Mesenchymal stem cell (in vitro differentiated cells and primary cell): ENCODE data around the gene ADISSP.
"Not testable (repeated sequence)": the region's sequence is repeated elsewhere in the genome, so short reads cannot be mapped to it uniquely, and the experiment has no call there.

Experiments used
- DNase-seq: peaks from one replicate; pipeline ENCODE4 v3.0.0-alpha.2; 2013
- H2AFZ ChIP-seq: one replicate; pipeline ENCODE4 v1.6.1; 2013; ENCODE audit warnings: low read depth, mild to moderate bottlenecking, control low read depth, inconsistent platforms, low read length, moderate library complexity
- H2AK5ac ChIP-seq: 2 replicates; pipeline ENCODE4 v1.6.1; 2013; ENCODE audit warnings: low read length, moderate library complexity, mild to moderate bottlenecking, inconsistent platforms; ENCODE audit not compliant: severe bottlenecking
- H2BK120ac ChIP-seq: one replicate; pipeline ENCODE4 v1.6.1; 2013; ENCODE audit warnings: low read depth, mild to moderate bottlenecking, inconsistent platforms, low read length, moderate library complexity
- H2BK12ac ChIP-seq, 2 experiments: one replicate each; pipeline ENCODE4 v1.6.1; 2013; ENCODE audit warnings: inconsistent platforms in 2 of 2, low read length in 2 of 2, mild to moderate bottlenecking in 2 of 2, moderate library complexity in 2 of 2, control low read depth in 1 of 2
- H2BK15ac ChIP-seq: one replicate; pipeline ENCODE4 v1.6.1; 2013; ENCODE audit warnings: mild to moderate bottlenecking, low read depth, inconsistent platforms; ENCODE audit not compliant: poor library complexity, severe bottlenecking
- H2BK5ac ChIP-seq: 2 replicates; pipeline ENCODE4 v1.6.1; 2013; ENCODE audit warnings: low read depth, mild to moderate bottlenecking, low read length, control low read depth, inconsistent platforms; ENCODE audit not compliant: poor library complexity, severe bottlenecking
- H3K14ac ChIP-seq, 2 experiments: one replicate each; pipeline ENCODE4 v1.6.1; 2013; ENCODE audit warnings: inconsistent platforms in 2 of 2, low read length in 2 of 2, control low read depth in 1 of 2, mild to moderate bottlenecking in 1 of 2, moderate library complexity in 1 of 2
- H3K18ac ChIP-seq, 2 experiments: one replicate each; pipeline ENCODE4 v1.6.1; 2013; ENCODE audit warnings: inconsistent platforms in 2 of 2, low read length in 2 of 2, control low read depth in 1 of 2, low read depth in 1 of 2, mild to moderate bottlenecking in 1 of 2
- H3K23ac ChIP-seq, 2 experiments: one replicate each; pipeline ENCODE4 v1.6.1; 2013; ENCODE audit warnings: inconsistent platforms in 2 of 2, low read length in 2 of 2, mild to moderate bottlenecking in 2 of 2, moderate library complexity in 2 of 2, control low read depth in 1 of 2
- H3K27ac ChIP-seq: 2 replicates; pipeline ENCODE4 v1.5.1; 2013; ENCODE audit warnings: mild to moderate bottlenecking, moderate library complexity, low read length, control low read depth, inconsistent platforms; ENCODE audit not compliant: poor library complexity, severe bottlenecking
- H3K27me3 ChIP-seq, 2 experiments: 2 replicates each; pipeline versions ENCODE4 v1.6.1 to v1.7.0; 2013; ENCODE audit warnings: low read length in 2 of 2, mild to moderate bottlenecking in 2 of 2, moderate library complexity in 2 of 2, control low read depth in 1 of 2, inconsistent platforms in 1 of 2; ENCODE audit not compliant: control insufficient read depth in 1 of 2, insufficient read depth in 1 of 2
- H3K36me3 ChIP-seq, 2 experiments: 2 replicates each; pipeline versions ENCODE4 v1.6.1 to v1.7.0; 2013; ENCODE audit warnings: low read length in 2 of 2, control low read depth in 1 of 2, inconsistent platforms in 1 of 2, low read depth in 1 of 2, mild to moderate bottlenecking in 1 of 2; ENCODE audit not compliant: insufficient read depth in 2 of 2, control insufficient read depth in 1 of 2
- H3K4ac ChIP-seq, 2 experiments: one replicate each; pipeline ENCODE4 v1.6.1; 2013; ENCODE audit warnings: inconsistent platforms in 2 of 2, low read length in 2 of 2, mild to moderate bottlenecking in 2 of 2, moderate library complexity in 2 of 2, control low read depth in 1 of 2, low read depth in 1 of 2
- H3K4me1 ChIP-seq: 2 replicates; pipeline ENCODE4 v1.6.1; 2013; ENCODE audit warnings: low read depth, low read length, control low read depth; ENCODE audit not compliant: control insufficient read depth, insufficient read depth
- H3K4me2 ChIP-seq: 2 replicates; pipeline ENCODE4 v1.6.1; 2013; ENCODE audit warnings: low read length, mild to moderate bottlenecking, inconsistent platforms; ENCODE audit not compliant: poor library complexity, severe bottlenecking
- H3K4me3 ChIP-seq, 2 experiments: 2 replicates each; pipeline versions ENCODE4 v1.5.1 to v1.7.0; 2013; ENCODE audit warnings: low read length in 2 of 2, mild to moderate bottlenecking in 2 of 2, control low read depth in 1 of 2, low read depth in 1 of 2; ENCODE audit not compliant: insufficient read depth in 1 of 2
- H3K79me1 ChIP-seq: replicated peaks from 2 replicates; pipeline ENCODE4 v1.6.1; 2013; ENCODE audit warnings: mild to moderate bottlenecking, control low read depth, low read length, inconsistent platforms; ENCODE audit not compliant: poor library complexity, severe bottlenecking
- H3K9ac ChIP-seq: 2 replicates; pipeline ENCODE4 v1.7.0; 2013; ENCODE audit warnings: mild to moderate bottlenecking, low read length, moderate library complexity
- H3K9me3 ChIP-seq: 2 replicates; pipeline ENCODE4 v1.7.0; 2013; ENCODE audit warnings: mild to moderate bottlenecking, low read length; ENCODE audit not compliant: control insufficient read depth
- H4K8ac ChIP-seq: one replicate; pipeline ENCODE4 v1.6.1; 2013; ENCODE audit warnings: inconsistent platforms, mild to moderate bottlenecking, low read length, moderate library complexity
- H4K91ac ChIP-seq: one replicate; pipeline ENCODE4 v1.6.1; 2013; ENCODE audit warnings: mild to moderate bottlenecking, low read length, inconsistent platforms
- WGBS: methylation state at CpG from one replicate; pipeline ENCODE4 v1.1.7; 2013; ENCODE audit warnings: mixed read lengths; 5-methylcytosine and 5-hydroxymethylcytosine counted together

The ADISSP gene

DNA sequence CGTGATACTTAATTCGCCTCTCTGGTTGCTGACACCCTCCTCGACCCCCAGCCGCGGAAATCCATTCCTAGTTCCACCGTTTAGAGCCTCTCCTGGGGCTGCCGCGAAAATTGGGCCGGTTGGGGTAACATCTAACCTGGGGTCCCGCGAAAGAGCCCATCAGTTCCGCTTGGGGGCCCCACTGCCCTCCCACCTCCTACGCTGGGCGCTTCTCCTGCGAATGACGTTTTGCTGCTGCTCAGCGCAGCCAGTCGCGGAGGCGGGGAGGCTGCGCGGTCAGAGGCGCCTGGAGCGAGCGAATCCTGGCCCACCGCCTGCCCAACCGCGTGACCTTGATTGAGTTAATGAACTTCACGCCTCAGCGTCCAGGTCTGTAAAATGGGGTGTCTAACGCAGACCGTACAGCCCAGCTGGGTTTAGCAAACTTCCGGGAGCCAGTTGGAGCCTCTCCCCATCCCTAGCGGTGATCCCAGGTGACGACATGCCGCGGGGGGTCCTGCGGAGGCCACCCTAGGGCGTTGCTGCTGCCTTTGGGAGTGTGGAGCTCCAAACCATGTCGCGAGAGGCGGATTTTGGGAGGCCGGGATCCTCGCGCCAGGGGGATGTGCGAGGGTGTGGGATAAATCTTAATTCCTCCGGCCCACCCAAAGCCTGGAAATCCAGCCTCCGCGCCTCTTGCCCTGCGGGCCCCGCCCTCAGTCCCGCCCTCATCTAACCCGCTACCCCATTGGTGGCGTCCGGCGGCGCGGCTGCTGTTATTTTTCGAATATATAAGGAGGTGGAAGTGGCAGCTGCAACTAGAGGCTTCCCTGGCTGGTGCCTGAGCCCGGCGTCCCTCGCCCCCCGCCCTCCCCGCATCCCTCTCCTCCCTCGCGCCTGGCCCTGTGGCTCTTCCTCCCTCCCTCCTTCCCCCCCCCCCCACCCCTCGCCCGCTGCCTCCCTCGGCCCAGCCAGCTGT, 28.2 kb upstream of the ADISSP start, which contains the start of gene CDC25B:
Gene CDC25B, plus strand, starts transcription at position 800 of the 958 bp plus-strand sequence. CDS start 222 bp downstream, outside the sequence.
- Histone ChIP-seq H3K9me3 (no peaks in the 10 kb centered on the region), H2BK120ac (peak within 1 kb of the TSS; percentile 83), H2BK15ac (peak within 1 kb of the TSS; percentile 87), H3K4ac (peak within 1 kb of the TSS; percentile 88 to 91), H2BK12ac (peak within 1 kb of the TSS; percentile 8 to 85), H2AK5ac (no peak within 1 kb of the TSS), H2AFZ (peak within 1 kb of the TSS; percentile 48), H3K27me3 (no peaks in the 10 kb centered on the region), H3K23ac (peak within 1 kb of the TSS in 1 of 2 experiments; percentile 83), H3K4me3 (peak within 1 kb of the TSS; percentile 73 to 97), H3K4me2 (peak within 1 kb of the TSS; percentile 96), H3K14ac (peak within 1 kb of the TSS in 1 of 2 experiments; percentile 84), H3K4me1 (peaks cover 37% of the 10 kb centered on the region), H3K9ac (peak within 1 kb of the TSS; percentile 96), H4K91ac (peak within 1 kb of the TSS; percentile 83), H3K18ac (peak within 1 kb of the TSS; percentile 97 to 99), H3K79me1 (peaks cover 25% of the 10 kb centered on the region), H4K8ac (peak within 1 kb of the TSS; percentile 97), H2BK5ac (peak within 1 kb of the TSS; percentile 31), H3K36me3 (peaks cover 20 to 34% of the 10 kb centered on the region in 2 experiments), H3K27ac (peak within 1 kb of the TSS; percentile 59)
- peak; percentile 94 for DNase-seq
- WGBS, result 4% methylated on average over 47 of the region's 69 CpGs

DNA sequence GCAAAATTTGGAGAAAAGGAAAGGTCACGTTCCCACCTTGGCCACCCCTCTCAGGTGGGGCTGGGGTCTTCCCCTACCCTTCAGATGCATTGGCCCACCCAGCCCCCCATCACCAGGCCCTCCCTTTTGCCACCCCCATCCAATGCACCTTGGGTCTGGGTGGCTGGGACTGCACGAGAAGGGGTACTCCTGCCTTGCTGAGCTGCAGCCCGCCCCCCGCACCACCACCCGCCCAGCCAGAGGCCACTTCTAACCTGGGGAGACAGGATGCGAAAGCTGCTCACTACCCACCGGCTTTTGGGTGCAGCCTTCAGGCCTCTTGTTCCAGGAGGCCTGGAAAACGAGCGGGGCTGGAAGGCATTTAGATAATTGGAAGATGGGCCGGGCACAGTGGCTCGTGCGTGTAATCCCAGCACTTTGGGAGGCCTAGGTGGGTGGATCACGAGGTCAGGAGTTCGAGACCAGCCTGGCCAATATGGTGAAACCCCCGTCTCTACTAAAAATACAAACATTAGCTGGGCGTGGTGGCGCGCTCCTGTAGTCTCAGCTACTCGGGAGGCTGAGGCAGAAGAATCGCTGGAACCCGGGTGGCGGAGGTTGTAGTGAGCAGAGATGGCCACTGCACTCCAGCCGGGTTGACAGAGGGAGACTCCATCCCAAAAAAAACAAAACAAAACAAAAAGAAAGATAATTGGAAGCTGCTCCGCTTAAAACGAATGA, 27.3 kb upstream of the ADISSP start:
- Histone ChIP-seq H4K91ac (no peak overlapping the region), H2AFZ (no peak overlapping the region), H4K8ac (peak overlapping the region; percentile 80), H3K18ac (peak overlapping the region in 1 of 2 experiments; percentile 19), H3K4me3 (peak overlapping the region in 1 of 2 experiments; percentile 97), H2BK12ac (no peak overlapping the region), H3K9ac (peak overlapping the region; percentile 96), H2BK15ac (no peak overlapping the region), H2BK5ac (no peak overlapping the region), H3K23ac (no peak overlapping the region), H3K4me2 (no peak overlapping the region), H3K4ac (peak overlapping the region in 1 of 2 experiments; percentile 86), H3K79me1 (peaks cover 22% of the 10 kb centered on the region), H3K9me3 (no peaks in the 10 kb centered on the region), H2BK120ac (peak overlapping the region; percentile 19), H2AK5ac (no peak overlapping the region), H3K27me3 (no peaks in the 10 kb centered on the region), H3K4me1 (peaks cover 32% of the 10 kb centered on the region), H3K36me3 (peaks cover 14 to 25% of the 10 kb centered on the region in 2 experiments), H3K27ac (no peak overlapping the region), H3K14ac (no peak overlapping the region)
- no peak for DNase-seq
- 88% methylated on average over 25 of the region's 25 CpGs for whole genome bisulfite sequencing

GRCh38 chr20:3794168-3794567, 26.6 kb upstream of the ADISSP start:
- H3K23ac ChIP-seq, H4K8ac ChIP-seq, DNase-seq, H3K27me3 ChIP-seq, H2BK5ac ChIP-seq, H2BK12ac ChIP-seq, H2AK5ac ChIP-seq, H3K4me2 ChIP-seq, H3K14ac ChIP-seq, H3K9ac ChIP-seq, H3K4me3 ChIP-seq, H2AFZ ChIP-seq, H3K4ac ChIP-seq, H4K91ac ChIP-seq, H3K27ac ChIP-seq, H2BK15ac ChIP-seq, H3K9me3 ChIP-seq, H3K18ac ChIP-seq: not testable (repeated sequence)
- H3K4me1 ChIP-seq, result peaks cover 26% of the 10 kb centered on the region
- H3K36me3 ChIP-seq, result peaks cover 14 to 19% of the 10 kb centered on the region in 2 experiments
- WGBS, result 73% methylated on average over 1 of the region's 3 CpGs
- peaks cover 20% of the 10 kb centered on the region for H3K79me1 ChIP-seq
- peak overlapping the region; percentile 19 for H2BK120ac ChIP-seq
